Mesenchymal stem cell (in vitro differentiated cells and primary cell): ENCODE measurements around the gene PLPP4.

Source experiments
- DNase-seq: peaks from one replicate; pipeline ENCODE4 v3.0.0-alpha.2; 2013
- H2AFZ ChIP-seq: one replicate; pipeline ENCODE4 v1.6.1; 2013; ENCODE audit warnings: low read depth, mild to moderate bottlenecking, control low read depth, inconsistent platforms, low read length, moderate library complexity
- H2AK5ac ChIP-seq: 2 replicates; pipeline ENCODE4 v1.6.1; 2013; ENCODE audit warnings: low read length, moderate library complexity, mild to moderate bottlenecking, inconsistent platforms; ENCODE audit not compliant: severe bottlenecking
- H2BK120ac ChIP-seq: one replicate; pipeline ENCODE4 v1.6.1; 2013; ENCODE audit warnings: low read depth, mild to moderate bottlenecking, inconsistent platforms, low read length, moderate library complexity
- H2BK12ac ChIP-seq, 2 experiments: one replicate each; pipeline ENCODE4 v1.6.1; 2013; ENCODE audit warnings: inconsistent platforms in 2 of 2, low read length in 2 of 2, mild to moderate bottlenecking in 2 of 2, moderate library complexity in 2 of 2, control low read depth in 1 of 2
- H2BK15ac ChIP-seq: one replicate; pipeline ENCODE4 v1.6.1; 2013; ENCODE audit warnings: mild to moderate bottlenecking, low read depth, inconsistent platforms; ENCODE audit not compliant: poor library complexity, severe bottlenecking
- H2BK5ac ChIP-seq: 2 replicates; pipeline ENCODE4 v1.6.1; 2013; ENCODE audit warnings: low read depth, mild to moderate bottlenecking, low read length, control low read depth, inconsistent platforms; ENCODE audit not compliant: poor library complexity, severe bottlenecking
- H3K14ac ChIP-seq, 2 experiments: one replicate each; pipeline ENCODE4 v1.6.1; 2013; ENCODE audit warnings: inconsistent platforms in 2 of 2, low read length in 2 of 2, control low read depth in 1 of 2, mild to moderate bottlenecking in 1 of 2, moderate library complexity in 1 of 2
- H3K18ac ChIP-seq, 2 experiments: one replicate each; pipeline ENCODE4 v1.6.1; 2013; ENCODE audit warnings: inconsistent platforms in 2 of 2, low read length in 2 of 2, control low read depth in 1 of 2, low read depth in 1 of 2, mild to moderate bottlenecking in 1 of 2
- H3K23ac ChIP-seq, 2 experiments: one replicate each; pipeline ENCODE4 v1.6.1; 2013; ENCODE audit warnings: inconsistent platforms in 2 of 2, low read length in 2 of 2, mild to moderate bottlenecking in 2 of 2, moderate library complexity in 2 of 2, control low read depth in 1 of 2
- H3K27ac ChIP-seq: 2 replicates; pipeline ENCODE4 v1.5.1; 2013; ENCODE audit warnings: mild to moderate bottlenecking, moderate library complexity, low read length, control low read depth, inconsistent platforms; ENCODE audit not compliant: poor library complexity, severe bottlenecking
- H3K27me3 ChIP-seq, 2 experiments: 2 replicates each; pipeline versions ENCODE4 v1.6.1 to v1.7.0; 2013; ENCODE audit warnings: low read length in 2 of 2, mild to moderate bottlenecking in 2 of 2, moderate library complexity in 2 of 2, control low read depth in 1 of 2, inconsistent platforms in 1 of 2; ENCODE audit not compliant: control insufficient read depth in 1 of 2, insufficient read depth in 1 of 2
- H3K36me3 ChIP-seq, 2 experiments: 2 replicates each; pipeline versions ENCODE4 v1.6.1 to v1.7.0; 2013; ENCODE audit warnings: low read length in 2 of 2, control low read depth in 1 of 2, inconsistent platforms in 1 of 2, low read depth in 1 of 2, mild to moderate bottlenecking in 1 of 2; ENCODE audit not compliant: insufficient read depth in 2 of 2, control insufficient read depth in 1 of 2
- H3K4ac ChIP-seq, 2 experiments: one replicate each; pipeline ENCODE4 v1.6.1; 2013; ENCODE audit warnings: inconsistent platforms in 2 of 2, low read length in 2 of 2, mild to moderate bottlenecking in 2 of 2, moderate library complexity in 2 of 2, control low read depth in 1 of 2, low read depth in 1 of 2
- H3K4me1 ChIP-seq: 2 replicates; pipeline ENCODE4 v1.6.1; 2013; ENCODE audit warnings: low read depth, low read length, control low read depth; ENCODE audit not compliant: control insufficient read depth, insufficient read depth
- H3K4me2 ChIP-seq: 2 replicates; pipeline ENCODE4 v1.6.1; 2013; ENCODE audit warnings: low read length, mild to moderate bottlenecking, inconsistent platforms; ENCODE audit not compliant: poor library complexity, severe bottlenecking
- H3K4me3 ChIP-seq, 2 experiments: 2 replicates each; pipeline versions ENCODE4 v1.5.1 to v1.7.0; 2013; ENCODE audit warnings: low read length in 2 of 2, mild to moderate bottlenecking in 2 of 2, control low read depth in 1 of 2, low read depth in 1 of 2; ENCODE audit not compliant: insufficient read depth in 1 of 2
- H3K79me1 ChIP-seq: replicated peaks from 2 replicates; pipeline ENCODE4 v1.6.1; 2013; ENCODE audit warnings: mild to moderate bottlenecking, control low read depth, low read length, inconsistent platforms; ENCODE audit not compliant: poor library complexity, severe bottlenecking
- H3K9ac ChIP-seq: 2 replicates; pipeline ENCODE4 v1.7.0; 2013; ENCODE audit warnings: mild to moderate bottlenecking, low read length, moderate library complexity
- H3K9me3 ChIP-seq: 2 replicates; pipeline ENCODE4 v1.7.0; 2013; ENCODE audit warnings: mild to moderate bottlenecking, low read length; ENCODE audit not compliant: control insufficient read depth
- H4K8ac ChIP-seq: one replicate; pipeline ENCODE4 v1.6.1; 2013; ENCODE audit warnings: inconsistent platforms, mild to moderate bottlenecking, low read length, moderate library complexity
- H4K91ac ChIP-seq: one replicate; pipeline ENCODE4 v1.6.1; 2013; ENCODE audit warnings: mild to moderate bottlenecking, low read length, inconsistent platforms
- WGBS: methylation state at CpG from one replicate; pipeline ENCODE4 v1.1.7; 2013; ENCODE audit warnings: mixed read lengths; 5-methylcytosine and 5-hydroxymethylcytosine counted together

The PLPP4 gene

GRCh38 chr10:120474956-120475355 is 17.9 kb downstream of the PLPP4 start:
- H3K9ac ChIP-seq: no peak overlapping the region
- H3K79me1 ChIP-seq: no peaks in the 10 kb centered on the region
- no peak overlapping the region for H2BK120ac ChIP-seq
- no peak overlapping the region for H3K4ac ChIP-seq
- WGBS: 20% methylated on average over 1 of the region's 1 CpG
- H2BK5ac ChIP-seq: no peak overlapping the region
- no peaks in the 10 kb centered on the region for H3K27me3 ChIP-seq
- H3K14ac ChIP-seq: no peak overlapping the region
- H3K4me1 ChIP-seq: no peaks in the 10 kb centered on the region
- H3K4me2 ChIP-seq: no peak overlapping the region
- no peak overlapping the region for H2BK15ac ChIP-seq
- no peak overlapping the region for H4K8ac ChIP-seq
- H4K91ac ChIP-seq: no peak overlapping the region
- no peak overlapping the region for H3K4me3 ChIP-seq
- H2BK12ac ChIP-seq: no peak overlapping the region
- H2AFZ ChIP-seq: no peak overlapping the region
- H3K9me3 ChIP-seq: peaks cover 9% of the 10 kb centered on the region
- DNase-seq: peak; percentile 35
- H3K18ac ChIP-seq: no peak overlapping the region
- no peaks in the 10 kb centered on the region for H3K36me3 ChIP-seq
- no peak overlapping the region for H3K27ac ChIP-seq
- no peak overlapping the region for H2AK5ac ChIP-seq
- no peak overlapping the region for H3K23ac ChIP-seq

GRCh38 chr10:120475844-120476791 is 19.1 kb downstream of the PLPP4 start:
- Histone ChIP-seq H3K23ac (no peak overlapping the region), H3K9ac (no peak overlapping the region), H2BK15ac (no peak overlapping the region), H2AFZ (no peak overlapping the region), H4K91ac (no peak overlapping the region), H3K4me1 (no peaks in the 10 kb centered on the region), H3K14ac (no peak overlapping the region), H3K4ac (no peak overlapping the region), H2BK120ac (no peak overlapping the region), H3K4me2 (no peak overlapping the region), H3K27me3 (no peaks in the 10 kb centered on the region), H3K18ac (peak overlapping the region in 1 of 2 experiments; percentile 44), H3K36me3 (no peaks in the 10 kb centered on the region), H2BK5ac (no peak overlapping the region), H3K27ac (no peak overlapping the region), H2BK12ac (peak overlapping the region in 1 of 2 experiments; percentile 8), H4K8ac (no peak overlapping the region), H3K9me3 (peaks cover 9% of the 10 kb centered on the region), H3K4me3 (no peak overlapping the region), H3K79me1 (no peaks in the 10 kb centered on the region), H2AK5ac (no peak overlapping the region)
- no peak for DNase-seq
- 71% methylated on average over 7 of the region's 10 CpGs for WGBS

GRCh38 chr10:120477021-120477742 is 20.2 kb downstream of the PLPP4 start:
- Histone ChIP-seq H3K4me3 (no peak overlapping the region), H3K18ac (peak overlapping the region; percentile 35 to 38), H3K79me1 (no peaks in the 10 kb centered on the region), H3K4ac (no peak overlapping the region), H2BK12ac (no peak overlapping the region), H4K91ac (no peak overlapping the region), H3K4me2 (no peak overlapping the region), H3K14ac (no peak overlapping the region), H3K27ac (no peak overlapping the region), H2AFZ (no peak overlapping the region), H3K27me3 (no peaks in the 10 kb centered on the region), H4K8ac (no peak overlapping the region), H2AK5ac (no peak overlapping the region), H3K36me3 (no peaks in the 10 kb centered on the region), H2BK5ac (no peak overlapping the region), H2BK15ac (no peak overlapping the region), H2BK120ac (no peak overlapping the region), H3K4me1 (no peaks in the 10 kb centered on the region), H3K23ac (no peak overlapping the region), H3K9ac (no peak overlapping the region), H3K9me3 (peaks cover 5% of the 10 kb centered on the region)
- WGBS: 39% methylated on average over 7 of the region's 8 CpGs
- DNase-seq: peak; percentile 84

GRCh38 chr10:120477743-120478141 is 20.7 kb downstream of the PLPP4 start:
- no peak overlapping the region for H2AK5ac ChIP-seq
- no peak overlapping the region for H3K14ac ChIP-seq
- H3K4me3 ChIP-seq: no peak overlapping the region
- no peaks in the 10 kb centered on the region for H3K36me3 ChIP-seq
- H3K4ac ChIP-seq: peak overlapping the region in 1 of 2 experiments; percentile 40
- H3K27ac ChIP-seq: no peak overlapping the region
- peak overlapping the region in 1 of 2 experiments; percentile 49 for H2BK12ac ChIP-seq
- H3K4me2 ChIP-seq: no peak overlapping the region
- H4K8ac ChIP-seq: no peak overlapping the region
- 42% methylated on average over 3 of the region's 3 CpGs for WGBS
- H3K4me1 ChIP-seq: no peaks in the 10 kb centered on the region
- no peak overlapping the region for H2BK120ac ChIP-seq
- no peak overlapping the region for H2BK5ac ChIP-seq
- DNase-seq: peak; percentile 76
- H3K9ac ChIP-seq: no peak overlapping the region
- no peak overlapping the region for H2AFZ ChIP-seq
- no peaks in the 10 kb centered on the region for H3K79me1 ChIP-seq
- H4K91ac ChIP-seq: peak overlapping the region; percentile 3
- no peak overlapping the region for H2BK15ac ChIP-seq
- H3K18ac ChIP-seq: peak overlapping the region; percentile 35 to 75
- H3K27me3 ChIP-seq: no peaks in the 10 kb centered on the region
- H3K9me3 ChIP-seq: no peaks in the 10 kb centered on the region
- no peak overlapping the region for H3K23ac ChIP-seq
